Stimulated activated CD4-positive, alpha-beta T cell treated with anti-CD3 and anti-CD28 coated beads, Interleukin-12 subunit alpha, Interleukin-12 subunit beta, amount 100 ng/mL, for 48 hours (primary cell): ENCODE data around the gene P2RX4.
"Not testable (repeated sequence)": the region's sequence is repeated elsewhere in the genome, so short reads cannot be mapped to it uniquely, and the experiment has no call there.

Source experiments
- DNase-seq, 3 donors: peaks; one replicate each; pipeline ENCODE4 v3.0.0-alpha.2; 2020; ENCODE audit warnings: low read depth in 2 of 3, low spot score in 1 of 3

The P2RX4 gene

DNA sequence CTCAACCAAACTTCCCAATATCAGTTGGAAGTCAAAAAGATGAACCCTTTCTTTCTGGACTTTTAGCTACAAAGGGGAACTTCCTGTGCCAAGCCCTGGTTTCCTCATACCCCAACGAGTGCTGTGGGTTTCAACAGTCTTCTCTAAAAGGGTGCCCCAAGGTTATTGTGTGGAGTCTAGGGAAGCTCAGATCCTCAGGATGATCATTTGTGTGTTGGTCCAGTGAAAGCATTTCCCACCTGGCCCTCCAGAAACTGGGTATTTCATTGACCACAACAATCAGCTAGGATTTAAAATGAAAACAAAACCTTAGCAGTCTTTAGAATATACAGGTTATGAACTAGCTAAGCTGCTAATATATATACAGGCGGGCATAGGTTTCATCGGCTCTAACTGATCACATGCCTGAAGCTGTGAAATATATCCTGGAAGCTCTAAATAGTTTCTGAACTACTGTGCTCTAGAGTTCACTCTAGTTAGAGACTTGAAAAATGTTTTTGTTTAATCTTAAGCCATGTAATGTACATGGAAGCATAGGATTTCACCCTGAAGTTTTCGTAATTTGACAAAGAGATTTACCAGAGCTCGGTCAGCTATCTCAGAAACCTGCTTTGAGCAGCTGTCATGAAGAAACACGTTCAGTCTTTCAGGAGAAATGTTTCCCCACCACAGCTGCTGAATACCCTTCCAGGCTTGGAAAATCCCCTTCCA, 29.6 kb downstream of the P2RX4 start:
- no peak for DNase-seq

DNA sequence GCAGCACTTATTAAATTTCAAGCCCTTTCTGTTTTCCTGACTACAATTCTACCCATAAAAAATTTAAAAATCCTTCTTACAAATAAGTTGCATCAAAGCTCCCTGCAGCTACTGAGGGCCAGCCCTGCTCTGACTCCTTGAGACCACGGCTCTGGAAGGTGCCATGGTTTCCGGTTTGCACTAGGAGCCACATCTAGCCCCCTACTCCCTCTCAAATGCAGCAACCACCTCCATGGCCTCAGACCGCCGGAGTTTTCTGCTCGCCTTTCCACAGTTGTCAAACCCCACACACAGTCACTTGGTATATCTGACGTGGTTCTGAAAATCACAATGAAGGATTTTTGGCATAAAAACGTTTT, 30.1 kb downstream of the P2RX4 start:
- DNase-seq, result no peak

DNA sequence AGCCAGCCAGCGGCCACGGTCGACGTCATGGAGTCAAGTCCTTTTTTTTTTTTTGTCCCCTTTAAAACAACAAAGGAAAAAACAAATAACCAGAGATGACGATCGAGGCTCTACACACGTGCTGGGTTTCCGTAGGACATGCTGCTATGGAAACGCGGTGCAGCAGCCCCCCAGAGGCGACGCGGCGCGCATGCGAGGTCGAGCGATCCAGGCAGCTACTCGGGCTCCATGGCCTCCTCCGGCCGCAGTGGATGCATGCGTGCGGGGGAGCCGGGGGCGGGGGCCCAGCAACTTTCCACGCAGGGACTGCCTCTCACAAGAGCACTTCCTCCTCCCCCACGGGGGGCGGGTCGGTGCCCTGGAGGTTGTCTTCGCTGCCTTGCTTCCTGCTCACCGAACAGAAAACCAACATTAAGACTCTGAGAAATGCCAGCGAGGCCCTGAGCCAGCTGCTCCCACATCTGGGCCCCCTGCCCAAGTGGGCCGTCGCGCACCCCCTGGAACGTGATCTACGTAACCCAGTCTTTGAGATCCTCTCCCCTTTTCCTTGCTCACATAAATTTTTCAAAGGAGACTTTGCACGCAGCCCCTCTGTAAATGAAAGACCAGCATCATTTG, 30.7 kb downstream of the P2RX4 start:
- peak; percentile 53 to 63 (median 57) for DNase-seq

DNA sequence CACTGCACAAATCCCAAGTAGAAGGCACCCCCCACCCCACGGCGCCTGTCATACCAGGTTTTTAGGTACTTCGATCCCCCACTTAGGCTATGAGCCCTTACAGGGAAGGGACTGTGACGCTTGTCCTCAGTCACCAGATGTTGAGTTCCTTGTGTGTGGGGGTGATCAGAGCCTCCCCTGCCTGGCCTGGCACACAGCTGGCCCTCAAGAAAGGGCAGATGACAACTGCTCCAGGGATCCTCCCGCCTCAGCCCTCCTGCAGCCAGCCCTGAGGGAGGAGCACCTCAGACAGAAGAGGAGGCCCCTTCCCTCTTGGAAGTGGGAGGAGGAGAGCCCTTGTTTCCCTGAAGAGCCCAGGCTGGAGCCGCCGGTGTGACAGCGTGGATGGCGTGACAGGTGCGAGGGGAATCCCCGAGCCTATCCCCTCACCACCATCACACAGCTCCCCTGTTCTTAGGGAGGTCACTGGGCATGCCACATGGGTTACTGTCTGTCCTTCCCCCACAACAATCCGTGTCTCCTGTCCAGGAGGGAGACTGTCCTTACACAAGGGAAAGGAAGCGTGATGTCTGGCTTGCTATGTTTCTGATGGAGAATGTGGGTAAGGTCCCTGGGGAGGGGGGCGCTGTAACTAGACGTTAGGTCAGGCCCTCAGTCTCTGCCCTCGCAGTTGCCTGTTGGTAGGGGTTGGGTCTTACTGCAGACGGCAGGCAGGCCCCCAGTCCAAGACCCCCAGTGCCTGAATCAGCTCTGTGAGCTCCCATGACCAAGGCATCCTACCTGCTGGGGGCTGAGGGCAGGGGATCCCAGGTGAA, 31.4 kb downstream of the P2RX4 start:
- DNase-seq, result no peak

DNA sequence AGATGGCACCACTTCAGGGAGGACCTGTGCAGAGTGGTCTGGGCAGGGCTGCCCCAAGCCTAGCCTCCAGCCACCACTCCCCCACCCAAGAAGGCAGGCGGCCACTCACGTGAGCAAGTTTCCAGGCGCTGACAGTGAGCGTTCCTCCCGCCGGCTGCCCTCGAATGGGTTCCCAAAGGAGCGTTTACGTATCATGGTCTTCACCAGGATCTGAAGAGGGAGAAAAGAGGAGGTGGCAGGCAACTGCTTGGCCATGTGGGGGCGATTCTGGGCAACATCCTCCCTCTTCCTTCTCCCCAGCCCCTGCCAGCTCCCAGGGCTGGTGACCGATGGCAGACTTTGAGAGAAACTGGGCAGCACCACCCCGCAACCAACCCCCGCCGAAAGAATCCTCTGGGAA, 35.1 kb downstream of the P2RX4 start:
- DNase-seq, result no peak

DNA sequence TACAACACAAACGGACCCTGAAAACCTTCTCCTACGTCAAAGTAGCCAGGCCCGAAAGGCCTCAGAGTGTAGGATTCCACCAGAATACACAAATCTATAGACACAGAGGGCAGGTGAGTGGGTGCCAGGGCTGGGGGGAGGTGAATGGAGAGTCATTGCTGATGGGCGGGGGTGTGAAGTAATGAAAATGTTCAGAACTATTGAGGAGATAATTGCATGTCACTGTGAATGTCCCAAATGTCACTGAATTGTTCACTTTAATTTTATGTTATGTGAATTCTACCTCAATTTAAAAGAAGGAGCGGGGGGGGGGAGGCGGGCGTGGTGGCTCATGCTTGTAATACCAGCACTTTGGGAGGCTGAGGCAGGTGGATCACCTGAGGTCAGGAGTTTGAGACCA, 36.0 kb downstream of the P2RX4 start:
- DNase-seq, result no peak

DNA sequence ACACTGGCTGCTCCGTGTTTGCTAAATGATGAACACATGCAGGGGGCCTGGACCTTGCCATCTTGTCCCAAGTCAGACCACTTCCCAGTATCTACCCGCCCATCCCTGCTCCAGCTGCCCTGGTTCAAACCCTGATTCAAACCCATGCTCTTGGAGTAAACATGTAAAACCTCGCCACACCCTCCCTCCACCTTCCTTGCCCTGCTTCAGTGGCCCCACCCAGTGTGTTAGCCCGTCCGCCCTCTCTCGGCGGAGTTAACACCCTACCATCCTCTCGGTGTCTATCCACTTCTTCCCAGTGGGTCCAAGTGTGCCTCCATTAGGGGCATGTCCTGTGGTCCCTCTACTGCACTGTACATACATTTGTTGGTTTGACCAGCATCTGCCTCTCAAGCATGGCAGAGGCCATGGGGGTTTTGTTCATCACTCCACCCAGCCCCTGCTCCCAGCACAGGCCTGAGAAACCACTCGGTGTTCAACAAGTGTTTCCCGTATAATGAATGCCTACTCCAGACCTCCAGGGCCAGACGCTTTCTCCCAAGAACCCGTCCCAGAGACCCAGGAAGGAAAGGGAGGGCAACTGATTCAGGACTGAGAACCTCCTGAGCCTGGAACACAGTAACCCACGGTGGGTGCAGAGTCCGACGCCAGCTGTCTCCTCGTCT, 37.1 kb downstream of the P2RX4 start:
- no peak for DNase-seq

DNA sequence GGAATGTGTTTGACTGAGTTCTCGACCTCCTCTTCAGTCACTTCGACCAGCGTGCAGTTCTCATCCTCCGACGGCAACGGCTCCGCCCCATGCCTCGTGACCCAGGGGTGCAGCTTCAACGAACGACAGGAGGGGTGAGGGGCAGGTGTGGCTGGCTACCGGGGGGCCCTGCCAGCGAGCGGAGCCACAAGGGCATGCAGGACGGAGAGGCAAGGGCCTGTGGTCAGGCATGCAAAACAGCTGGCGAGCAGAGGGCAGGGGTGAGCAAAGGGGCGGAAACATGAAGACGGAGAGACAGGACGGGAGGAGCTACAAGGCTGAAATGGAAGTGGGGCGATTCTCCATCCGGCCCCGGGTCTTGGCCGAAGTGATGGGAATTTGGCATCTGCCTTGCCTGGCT, 38.7 kb downstream of the P2RX4 start:
- no peak for DNase-seq

DNA sequence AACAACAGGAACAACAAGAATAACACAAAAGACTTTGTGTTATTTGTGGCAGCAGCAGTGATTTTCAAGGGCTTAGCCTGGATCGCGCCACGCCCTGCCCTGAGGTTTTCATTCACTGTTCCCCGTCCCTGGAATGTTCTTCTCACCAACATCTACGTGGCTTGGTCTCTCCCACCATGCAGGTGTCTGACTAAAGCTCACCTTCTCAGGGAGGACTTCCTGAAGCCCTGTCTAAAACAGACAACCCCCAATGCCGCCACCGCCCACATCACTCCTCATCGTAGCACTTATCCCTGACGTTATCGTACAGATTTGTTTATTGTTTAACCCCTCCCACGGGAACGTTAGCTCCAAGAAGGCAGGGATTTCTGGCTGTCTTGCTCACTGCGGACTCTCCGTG, 40.4 kb downstream of the P2RX4 start:
- DNase-seq, result no peak

DNA sequence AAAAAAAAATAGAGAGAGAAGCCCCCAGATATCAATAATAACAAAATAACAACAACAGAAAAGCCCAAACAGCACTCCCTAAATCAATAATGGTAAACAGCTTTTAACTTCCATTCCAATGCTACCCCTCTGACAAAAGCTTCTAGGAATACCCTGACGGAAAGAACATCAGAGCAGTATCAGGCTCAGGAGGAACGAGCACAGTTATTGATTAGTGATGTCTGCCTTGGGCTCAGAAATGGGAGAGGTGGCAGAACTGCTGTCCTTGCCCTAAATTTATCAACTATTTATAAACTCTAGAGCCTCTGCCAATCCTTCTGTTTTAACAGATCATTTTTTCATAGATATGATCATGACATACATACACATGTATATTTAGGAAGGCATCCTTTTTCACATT, 41.9 kb downstream of the P2RX4 start:
- DNase-seq, result no peak

DNA sequence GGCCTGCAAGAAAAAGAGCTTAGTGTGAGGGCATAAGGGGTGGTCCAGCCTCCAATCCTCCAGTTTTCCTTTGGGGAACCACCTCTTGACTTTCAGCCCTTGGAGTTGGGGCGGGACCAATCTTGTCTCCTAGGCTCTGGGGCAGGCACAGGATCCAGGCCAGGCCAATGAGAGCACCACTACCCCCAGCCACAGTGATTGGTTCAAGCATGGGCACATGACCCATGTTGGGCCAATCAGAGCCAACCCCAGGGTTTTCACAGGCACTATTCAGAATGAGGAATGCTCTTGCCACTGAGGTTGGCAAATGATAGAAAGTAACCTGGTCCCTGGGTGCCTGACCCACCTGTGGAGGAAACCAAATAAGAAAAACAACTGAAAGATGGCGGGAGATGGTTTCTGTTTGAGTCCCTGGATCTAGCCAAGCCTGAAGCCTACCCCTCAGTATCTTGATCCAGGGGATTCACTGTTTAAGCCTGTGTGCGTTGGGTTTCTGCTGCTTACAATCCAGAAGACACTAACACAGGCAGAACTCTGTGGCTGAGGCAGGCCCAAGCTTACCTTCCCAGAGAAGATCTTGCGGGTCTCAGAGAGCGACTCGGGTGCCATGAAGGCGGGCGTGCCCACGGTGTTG, 42.9 kb downstream of the P2RX4 start:
- no peak for DNase-seq

DNA sequence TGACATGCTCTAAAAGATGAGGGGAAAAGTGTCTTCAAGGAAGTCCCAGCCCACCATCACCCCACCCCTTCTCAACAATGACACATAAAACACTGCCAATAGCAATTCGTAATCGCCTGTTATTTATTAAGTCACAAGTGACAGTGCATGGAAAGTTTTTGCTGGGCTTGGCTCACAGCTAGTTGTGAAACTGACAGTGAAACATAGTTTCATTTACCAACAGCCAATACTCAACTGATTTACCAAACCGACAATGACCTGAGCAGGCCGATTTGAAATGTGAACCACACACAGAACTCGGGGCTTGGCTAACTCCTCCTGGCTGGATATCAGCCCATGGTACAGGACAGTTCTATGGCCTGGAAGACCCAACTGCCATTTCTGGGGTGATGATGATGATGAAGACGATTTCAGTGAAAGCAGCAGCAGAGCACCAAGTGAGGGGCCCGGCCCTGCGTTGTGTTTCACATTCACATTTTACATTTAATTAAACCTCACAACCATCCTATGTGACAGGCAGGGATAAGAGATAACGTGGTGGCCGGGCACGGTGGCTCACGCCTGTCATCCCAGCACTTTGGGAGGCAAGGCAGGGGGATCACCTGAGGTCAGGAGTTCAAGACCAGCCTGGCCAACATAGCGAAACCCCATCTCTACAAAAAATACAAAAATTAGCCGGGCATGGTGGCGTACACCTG, 43.9 kb downstream of the P2RX4 start:
- no peak for DNase-seq

DNA sequence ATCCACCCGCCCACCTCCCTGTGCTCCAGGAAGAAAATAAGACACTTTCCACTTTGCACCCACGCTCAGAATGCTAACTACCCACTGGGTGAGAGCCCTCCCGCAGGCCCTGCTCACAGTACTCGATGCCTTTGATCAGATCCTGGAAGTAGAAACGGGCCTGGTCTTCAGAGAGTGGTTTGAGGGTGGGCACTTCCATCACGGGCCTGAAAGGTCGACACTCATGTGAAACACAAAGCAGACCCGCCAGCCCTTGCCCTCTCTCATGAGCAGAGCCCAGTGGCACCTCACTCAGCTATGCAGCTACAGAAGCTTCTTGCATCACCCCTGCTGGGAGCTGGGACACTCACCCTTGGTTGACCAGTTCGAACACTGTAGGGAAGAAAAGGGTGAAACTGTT, 45.5 kb downstream of the P2RX4 start:
- DNase-seq, result no peak

DNA sequence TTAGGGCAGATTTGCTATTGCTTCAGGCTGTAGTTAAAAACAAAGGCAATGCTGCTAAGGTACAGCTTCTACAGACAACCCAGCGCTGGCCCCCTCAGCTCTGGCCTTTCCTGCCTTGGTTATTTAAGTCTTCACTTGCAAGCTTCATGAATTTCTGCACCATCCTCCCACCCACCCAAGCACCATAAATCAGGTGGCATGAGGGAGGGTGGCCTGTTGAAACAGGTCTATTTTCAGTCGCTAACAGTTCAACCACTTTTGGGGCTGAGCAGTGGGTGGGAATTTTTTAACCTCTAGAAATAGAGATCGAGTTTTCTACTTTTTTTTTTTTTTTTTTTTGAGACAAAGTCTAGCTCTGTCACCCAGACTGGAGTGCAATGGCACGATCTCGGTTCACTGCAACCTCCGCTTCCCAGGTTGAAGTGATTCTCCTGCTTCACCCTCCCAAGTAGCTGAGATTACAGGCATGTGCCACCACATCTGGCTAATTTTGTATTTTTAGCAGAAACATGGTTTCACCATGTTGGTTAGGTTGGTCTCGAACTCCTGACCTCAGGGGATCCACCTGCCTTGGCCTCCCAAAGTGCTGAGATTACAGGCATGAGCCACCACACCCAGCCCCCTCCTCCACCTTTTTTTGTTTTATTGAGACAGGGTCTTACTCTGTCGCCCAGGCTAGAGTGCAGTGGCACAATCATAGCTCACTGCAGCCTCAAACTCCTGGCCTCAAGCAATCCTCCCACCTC, 47.9 kb downstream of the P2RX4 start:
- not testable (repeated sequence) for DNase-seq

DNA sequence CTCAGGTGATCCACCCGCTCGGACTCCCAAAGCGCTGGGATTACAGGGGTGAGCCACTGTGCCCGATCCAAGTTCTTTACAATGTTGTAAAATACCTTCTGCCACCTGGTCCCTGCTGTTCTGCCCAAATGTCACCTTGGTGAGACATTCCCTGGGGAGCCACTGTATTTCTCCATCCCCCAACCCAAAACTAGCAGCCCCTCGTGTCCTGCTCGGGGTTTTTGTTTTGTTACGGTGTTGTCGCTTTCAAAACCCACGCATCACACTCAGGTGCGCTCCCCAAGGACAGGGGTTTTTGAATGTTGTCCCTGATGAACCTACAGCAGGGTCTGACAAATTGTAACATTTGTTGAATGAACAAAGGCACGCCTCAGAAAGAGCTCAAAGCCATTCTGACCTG, 49.1 kb downstream of the P2RX4 start:
- no peak for DNase-seq

DNA sequence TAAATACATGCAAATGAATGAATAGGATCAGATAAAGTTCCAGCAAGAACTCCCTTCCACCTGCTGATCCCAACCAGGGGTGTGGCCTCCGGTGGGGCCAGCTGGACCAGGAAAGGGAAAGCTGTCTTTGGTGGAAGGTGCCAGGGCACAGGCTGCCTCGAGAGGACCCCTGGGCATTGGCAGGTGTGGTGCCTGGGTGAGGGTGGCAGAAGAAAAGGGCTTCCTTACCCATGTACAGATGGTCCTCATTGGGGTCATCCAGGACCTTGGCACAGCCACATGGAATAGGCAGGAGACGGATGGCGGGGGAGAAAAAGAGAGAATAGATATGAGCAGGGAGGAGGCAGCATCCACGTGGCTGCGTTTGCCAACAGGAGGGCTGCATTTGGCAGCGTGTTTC, 50.2 kb downstream of the P2RX4 start:
- DNase-seq, result no peak

DNA sequence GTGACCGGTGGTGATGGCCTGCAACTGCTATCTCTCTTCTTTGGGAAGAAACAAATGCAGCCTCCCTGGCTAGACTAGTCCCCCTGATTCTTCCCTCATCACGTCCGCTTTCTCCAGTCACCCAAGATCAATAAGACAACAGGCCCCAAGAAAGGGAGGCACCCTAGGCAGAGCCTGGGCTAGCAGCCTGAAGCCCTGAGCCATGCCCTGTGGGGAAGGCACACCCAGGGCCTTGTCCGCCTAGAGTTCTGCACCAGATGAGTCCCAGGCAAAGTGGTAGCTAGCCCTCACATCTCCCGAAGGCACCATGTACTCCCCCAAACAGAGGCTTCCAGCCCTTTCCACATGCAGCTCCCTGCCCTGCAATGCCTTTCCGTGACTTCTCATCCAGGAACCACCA, 51.5 kb downstream of the P2RX4 start:
- DNase-seq, result no peak

DNA sequence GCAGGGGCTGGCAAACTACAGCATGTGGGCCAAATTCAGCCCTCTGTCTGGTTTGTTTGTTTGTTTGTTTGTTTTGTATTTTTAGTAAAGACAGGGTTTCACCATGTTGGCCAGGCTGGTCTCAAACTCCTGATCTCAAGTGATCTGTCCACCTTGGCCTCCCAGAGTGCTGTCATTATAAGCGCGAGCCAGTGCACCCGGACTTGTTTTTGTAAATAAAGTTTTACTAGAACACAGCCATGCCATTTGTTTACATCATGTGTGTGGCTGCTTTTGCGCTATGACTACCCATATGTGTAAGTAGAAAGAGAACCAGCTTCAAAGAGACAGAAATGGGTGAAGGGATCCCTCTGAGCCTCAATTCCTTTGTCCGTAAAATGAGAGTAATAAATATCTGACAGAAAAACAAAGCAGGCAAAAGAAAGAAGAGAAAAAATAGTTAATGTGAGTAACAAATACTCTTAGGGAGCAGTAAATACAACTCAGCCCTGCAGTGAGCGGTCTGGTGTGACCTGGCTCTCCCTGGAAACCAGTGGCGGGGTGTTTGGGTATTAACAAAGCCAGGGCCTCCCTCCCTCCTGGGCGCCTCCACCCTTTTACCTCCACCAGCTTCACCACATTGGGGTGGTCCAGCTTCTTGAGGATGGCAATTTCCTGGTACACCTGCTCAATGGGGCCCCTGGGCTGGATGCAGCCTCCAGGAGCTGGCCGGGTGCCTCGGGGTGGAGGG, 53.4 kb downstream of the P2RX4 start:
- no peak for DNase-seq

DNA sequence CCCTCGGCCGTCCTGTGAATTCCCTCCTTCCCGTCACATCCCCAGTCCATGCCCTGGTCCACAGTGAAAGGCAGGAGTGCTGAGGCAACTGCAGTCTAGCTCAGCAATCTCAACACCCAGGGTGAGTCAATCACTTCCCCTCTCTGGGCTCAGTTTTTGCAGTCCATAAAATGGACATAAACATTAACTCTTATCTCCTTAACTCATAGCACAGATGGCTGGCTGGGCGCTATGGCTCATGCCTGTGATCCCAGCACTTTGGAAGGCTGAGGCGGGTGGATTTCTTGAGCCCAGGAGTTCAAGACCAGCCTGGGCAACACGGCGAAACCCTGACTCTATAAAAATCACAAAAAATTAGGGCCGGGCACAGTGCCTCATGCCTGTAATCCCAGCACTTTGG, 54.2 kb downstream of the P2RX4 start:
- no peak for DNase-seq
